ENCODE measurements around the gene ELL. TPM values are rescaled to one million over a fixed set of nuclear protein-coding genes. Genes with fewer than 3 reads are reported as not detected.

ELL gene
- total RNA-seq, 1 donor from 2014 or later: 9.7 TPM

DNA sequence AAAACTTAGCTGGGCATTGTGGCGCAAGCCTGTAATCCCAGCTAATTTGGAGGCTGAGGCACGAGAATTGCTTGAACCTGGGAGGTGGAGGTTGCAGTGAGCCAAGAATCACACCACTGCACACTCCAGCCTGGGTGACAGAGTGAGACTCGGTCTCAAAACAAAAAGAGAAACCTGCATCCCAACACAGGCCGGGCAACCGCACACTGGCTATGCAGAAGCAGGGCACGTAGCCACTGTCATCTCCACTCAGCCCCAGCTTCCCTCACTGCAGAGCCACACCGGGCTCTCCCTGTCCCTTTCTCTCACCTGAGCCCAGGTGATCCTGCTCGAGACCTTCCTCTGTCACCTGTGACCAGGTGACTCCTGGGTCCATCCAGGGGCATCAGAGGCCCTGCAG lies 11.7 kb downstream of the ELL start:
- TF ChIP-seq, protein P1, sequence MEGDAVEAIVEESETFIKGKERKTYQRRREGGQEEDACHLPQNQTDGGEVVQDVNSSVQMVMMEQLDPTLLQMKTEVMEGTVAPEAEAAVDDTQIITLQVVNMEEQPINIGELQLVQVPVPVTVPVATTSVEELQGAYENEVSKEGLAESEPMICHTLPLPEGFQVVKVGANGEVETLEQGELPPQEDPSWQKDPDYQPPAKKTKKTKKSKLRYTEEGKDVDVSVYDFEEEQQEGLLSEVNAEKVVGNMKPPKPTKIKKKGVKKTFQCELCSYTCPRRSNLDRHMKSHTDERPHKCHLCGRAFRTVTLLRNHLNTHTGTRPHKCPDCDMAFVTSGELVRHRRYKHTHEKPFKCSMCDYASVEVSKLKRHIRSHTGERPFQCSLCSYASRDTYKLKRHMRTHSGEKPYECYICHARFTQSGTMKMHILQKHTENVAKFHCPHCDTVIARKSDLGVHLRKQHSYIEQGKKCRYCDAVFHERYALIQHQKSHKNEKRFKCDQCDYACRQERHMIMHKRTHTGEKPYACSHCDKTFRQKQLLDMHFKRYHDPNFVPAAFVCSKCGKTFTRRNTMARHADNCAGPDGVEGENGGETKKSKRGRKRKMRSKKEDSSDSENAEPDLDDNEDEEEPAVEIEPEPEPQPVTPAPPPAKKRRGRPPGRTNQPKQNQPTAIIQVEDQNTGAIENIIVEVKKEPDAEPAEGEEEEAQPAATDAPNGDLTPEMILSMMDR (IDR thresholded peaks at IDR 0.05; ENCODE audit: insufficient read depth, low read length, severe bottlenecking): no peak

DNA sequence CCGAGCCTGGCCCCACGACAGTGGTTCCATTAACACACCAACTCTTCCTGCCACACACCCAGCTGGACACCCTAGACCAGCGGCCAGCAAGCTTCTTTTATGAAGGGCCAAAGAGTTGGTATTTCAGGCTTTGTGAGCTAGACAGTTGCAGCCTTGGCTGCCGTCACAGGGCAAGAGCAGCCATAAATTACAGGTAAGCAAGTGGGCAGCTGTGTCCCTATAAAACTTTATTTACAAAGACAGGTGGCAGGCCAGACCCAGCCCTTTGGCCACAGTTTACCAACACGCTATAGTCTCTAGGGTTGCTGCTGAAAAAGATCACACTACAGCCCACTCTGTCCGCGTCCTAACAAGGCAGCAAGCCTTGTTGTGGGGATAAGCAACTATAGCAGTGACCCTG lies 13.3 kb downstream of the ELL start:
- FAIRE-seq (no peak), DNase-seq (ENCODE audit: low read depth) (no peak)
- no peaks in the 10 kb centered on the region for H3K36me3 ChIP-seq (ENCODE audit: control insufficient read depth, insufficient read depth, low read length)
- TF ChIP-seq, protein P1 (IDR thresholded peaks at IDR 0.05; ENCODE audit: insufficient read depth, low read length, severe bottlenecking): no peak
- H3K27me3 ChIP-seq (ENCODE audit: control insufficient read depth, insufficient read depth, low read length): no peaks in the 10 kb centered on the region
- H3K4me3 ChIP-seq (ENCODE audit: low read depth, low read length): no peak overlapping the region

More for the DNA sequence above, 11.7 kb downstream of the ELL start:
- Histone ChIP-seq H3K4me3 (ENCODE audit: low read depth, low read length) (no peak overlapping the region), H3K27me3 (ENCODE audit: control insufficient read depth, insufficient read depth, low read length) (no peaks in the 10 kb centered on the region), H3K36me3 (ENCODE audit: control insufficient read depth, insufficient read depth, low read length) (peaks cover 2% of the 10 kb centered on the region)
- FAIRE-seq (no peak), DNase-seq (ENCODE audit: low read depth) (no peak)

DNA sequence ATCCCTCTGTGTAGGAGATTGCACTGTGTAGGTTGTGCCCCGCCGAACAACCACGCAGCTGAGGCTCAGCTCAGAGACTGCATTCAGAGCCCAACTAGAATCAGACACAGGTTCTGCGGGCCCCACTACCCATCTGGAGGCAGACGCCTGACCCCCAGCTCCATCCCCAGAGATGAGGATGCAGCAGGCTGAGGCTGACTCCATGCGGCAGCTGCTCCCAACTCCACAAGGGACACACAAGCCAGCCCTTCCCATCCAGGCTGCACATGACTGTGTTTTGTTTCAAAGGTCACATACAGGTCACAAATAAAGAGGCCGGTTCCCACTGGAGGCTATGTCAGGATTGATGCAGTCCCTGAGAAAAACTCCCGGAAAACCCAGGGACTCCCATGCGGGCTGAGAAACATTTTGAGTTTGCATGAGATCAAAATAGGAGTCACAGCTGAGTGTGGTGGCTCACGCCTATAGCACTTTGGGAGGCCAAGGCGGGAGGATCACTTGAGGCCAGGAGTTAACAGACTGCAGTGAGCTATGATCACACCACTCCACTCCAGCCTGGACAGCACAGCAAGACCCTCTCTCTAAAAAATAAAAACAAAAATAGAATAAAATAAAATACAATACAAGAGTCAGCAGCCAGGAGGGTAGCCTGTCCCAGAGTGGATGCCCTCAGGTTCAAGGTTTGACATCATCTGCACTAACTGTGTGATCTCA lies 14.0 kb downstream of the ELL start:
- H3K36me3 ChIP-seq (ENCODE audit: control insufficient read depth, insufficient read depth, low read length): no peaks in the 10 kb centered on the region
- FAIRE-seq (no peak), DNase-seq (ENCODE audit: low read depth) (no peak)
- H3K27me3 ChIP-seq (ENCODE audit: control insufficient read depth, insufficient read depth, low read length): no peaks in the 10 kb centered on the region
- TF ChIP-seq, protein P1 (IDR thresholded peaks at IDR 0.05; ENCODE audit: insufficient read depth, low read length, severe bottlenecking): no peak
- H3K4me3 ChIP-seq (ENCODE audit: low read depth, low read length): no peak overlapping the region

DNA sequence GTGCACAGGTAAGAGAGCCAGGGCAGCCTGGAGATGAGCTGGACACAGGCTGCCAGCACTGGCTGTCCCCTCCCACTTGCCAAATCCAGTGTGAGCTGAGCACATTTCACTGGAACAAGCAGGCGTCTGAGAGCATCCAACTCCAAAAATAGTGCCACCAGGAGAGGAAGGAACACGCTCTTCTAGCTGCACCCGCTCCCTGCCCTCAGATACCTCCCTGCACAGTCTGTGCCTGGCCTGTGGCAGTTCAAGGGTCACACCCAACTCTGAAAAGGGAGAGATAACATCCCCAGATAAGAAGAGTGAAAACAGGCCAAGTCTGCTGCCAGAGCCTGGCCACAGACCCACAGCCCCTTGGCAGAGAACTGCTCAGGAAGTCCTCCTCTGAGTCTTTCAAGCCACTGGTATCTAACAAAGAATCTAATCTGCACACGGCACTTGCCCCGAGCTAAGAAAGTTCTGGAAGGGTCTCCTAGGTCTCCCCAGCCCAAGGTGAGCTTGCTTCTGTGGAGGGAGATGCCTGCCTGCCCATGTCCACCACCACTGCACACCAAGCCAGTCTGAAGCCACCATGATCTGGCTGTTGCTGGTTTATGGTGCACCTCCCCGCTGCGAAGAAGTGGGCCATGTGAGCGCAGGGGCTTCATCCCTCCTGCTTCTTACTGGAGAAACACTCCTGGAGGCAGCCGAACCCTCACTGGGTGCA lies 14.7 kb downstream of the ELL start:
- no peak for DNase-seq (ENCODE audit: low read depth)
- TF ChIP-seq, protein P1 (IDR thresholded peaks at IDR 0.05; ENCODE audit: insufficient read depth, low read length, severe bottlenecking): no peak
- H3K27me3 ChIP-seq (ENCODE audit: control insufficient read depth, insufficient read depth, low read length): no peaks in the 10 kb centered on the region
- no peaks in the 10 kb centered on the region for H3K36me3 ChIP-seq (ENCODE audit: control insufficient read depth, insufficient read depth, low read length)
- no peak for FAIRE-seq
- H3K4me3 ChIP-seq (ENCODE audit: low read depth, low read length): no peak overlapping the region

DNA sequence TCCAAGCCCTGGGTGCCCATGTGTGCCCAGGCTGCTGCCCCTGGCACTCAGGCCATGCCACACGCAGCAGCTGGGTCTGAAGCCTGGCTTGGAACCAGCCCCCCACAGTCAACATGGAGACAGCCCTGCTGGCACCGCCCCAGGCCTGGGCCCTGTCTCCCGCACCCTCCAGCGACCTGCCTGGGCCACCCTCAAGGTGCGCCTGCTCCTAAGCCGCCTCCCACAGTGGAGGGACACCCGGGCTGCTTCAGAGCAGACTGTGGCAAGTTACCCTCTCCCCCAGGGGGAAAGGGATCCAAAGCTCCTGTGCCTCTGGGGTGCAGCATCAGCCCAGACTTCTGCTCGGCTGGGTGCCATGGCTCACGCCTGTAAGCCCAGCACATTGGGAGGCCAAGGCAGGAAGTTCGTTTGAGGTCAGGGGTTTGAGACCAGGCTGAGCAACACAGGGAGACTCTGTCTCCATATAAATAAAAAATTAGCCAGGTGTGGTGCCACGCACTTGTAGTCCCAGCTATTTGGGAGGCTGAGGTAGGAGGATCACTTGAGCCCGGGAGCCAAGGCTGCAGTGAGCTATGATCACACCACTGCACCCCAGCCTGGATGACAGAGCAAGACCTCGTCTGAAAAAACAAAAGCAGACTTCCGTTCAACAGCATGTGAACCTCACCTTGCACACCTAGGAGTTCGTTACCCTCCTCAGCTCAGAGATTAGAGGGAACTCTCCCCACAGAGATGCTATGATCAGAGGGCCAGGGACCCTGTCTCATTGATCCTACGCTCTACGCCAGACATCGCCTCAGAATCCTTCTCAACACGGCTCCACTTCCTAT lies 15.6 kb downstream of the ELL start:
- no peaks in the 10 kb centered on the region for H3K27me3 ChIP-seq (ENCODE audit: control insufficient read depth, insufficient read depth, low read length)
- DNase-seq (ENCODE audit: low read depth) (no peak), FAIRE-seq (peak; percentile 70)
- no peak overlapping the region for H3K4me3 ChIP-seq (ENCODE audit: low read depth, low read length)
- TF ChIP-seq, protein P1 (IDR thresholded peaks at IDR 0.05; ENCODE audit: insufficient read depth, low read length, severe bottlenecking): no peak
- H3K36me3 ChIP-seq (ENCODE audit: control insufficient read depth, insufficient read depth, low read length): no peaks in the 10 kb centered on the region
